Right atrium auricular region (tissue), 2 donors: ENCODE measurements around the gene MPPED2. TPM values are rescaled to one million over a fixed set of nuclear protein-coding genes. Genes with fewer than 3 reads are reported as not detected.

ENCODE experiments used
- DNase-seq: peaks from one replicate; pipeline ENCODE4 v3.0.0-alpha.2; 2019; ENCODE audit warnings: low spot score
- H3K27ac ChIP-seq, 2 donors: fragments of 200-600 bp; sonication (generic); 1 replicate in 1 of 2; 2 replicates in 1 of 2; pipeline ENCODE4 v1.5.1; 2016 to 2019
- H3K27me3 ChIP-seq, 2 donors: fragments of 200-600 bp; sonication (generic); one replicate each; pipeline versions ENCODE4 v1.5.1 to v1.6.0; 2017 to 2019
- H3K36me3 ChIP-seq: fragments of 200-600 bp; sonication (generic); one replicate; pipeline ENCODE4 v1.5.1; 2016
- H3K4me1 ChIP-seq, 2 donors: fragments of 200-600 bp; sonication (generic); one replicate each; pipeline versions ENCODE4 v1.5.1 to v1.6.0; 2017 to 2019
- H3K4me3 ChIP-seq, 2 donors: fragments of 200-600 bp; sonication (generic); 1 replicate in 1 of 2; 2 replicates in 1 of 2; pipeline ENCODE4 v1.5.1; 2017 to 2019; ENCODE audit warnings: mild to moderate bottlenecking in 1 of 2, moderate library complexity in 1 of 2
- H3K9me3 ChIP-seq, 2 donors: fragments of 200-600 bp; sonication (generic); one replicate each; pipeline ENCODE4 v1.5.1; 2019
- CTCF ChIP-seq, 2 donors: fragments of 200-600 bp; sonication (generic); IDR thresholded peaks; one replicate each; pipeline ENCODE4 v1.5.1; 2019; ENCODE audit warnings: antibody characterized with exemption in 2 of 2
- total RNA-seq, 2 donors: library from RNA; depleted of rRNA; stranded (reverse); fragments of >200 nt; gene quantifications; one replicate each; pipeline ENCODE4 v1.1.0, GENCODE V29; 2016

The MPPED2 gene
- total RNA-seq, 2 donors from 2014 or later, result 1.1 to 1.6 TPM

- no peaks in the 10 kb centered on the region for H3K4me1 ChIP-seq
- TF ChIP-seq CTCF (IDR thresholded peaks at IDR 0.05), result no peak
- no peak for DNase-seq
These were observed 174.8 kb downstream of the MPPED2 start for GRCh38 chr11:30411383-30411782.

GRCh38 chr11:30406978-30407762 lies 179.0 kb downstream of the MPPED2 start:
- Histone ChIP-seq H3K4me3 (no peak overlapping the region), H3K9me3 (no peaks in the 10 kb centered on the region), H3K36me3 (no peaks in the 10 kb centered on the region), H3K27me3 (no peaks in the 10 kb centered on the region), H3K27ac (no peak overlapping the region), H3K4me1 (no peaks in the 10 kb centered on the region)
- DNase-seq, result no peak
- TF ChIP-seq CTCF (IDR thresholded peaks at IDR 0.05), result no peak

More at GRCh38 chr11:30411383-30411782, 174.8 kb downstream of the MPPED2 start:
- Histone ChIP-seq H3K27me3 (no peaks in the 10 kb centered on the region), H3K27ac (no peak overlapping the region), H3K9me3 (no peaks in the 10 kb centered on the region), H3K4me3 (no peak overlapping the region), H3K36me3 (no peaks in the 10 kb centered on the region)

- TF ChIP-seq CTCF (IDR thresholded peaks at IDR 0.05), result no peak
- Histone ChIP-seq H3K27ac (no peak overlapping the region), H3K4me3 (no peak overlapping the region), H3K9me3 (no peaks in the 10 kb centered on the region), H3K36me3 (no peaks in the 10 kb centered on the region), H3K4me1 (no peaks in the 10 kb centered on the region), H3K27me3 (no peaks in the 10 kb centered on the region)
- DNase-seq, result no peak
These were observed 180.8 kb downstream of the MPPED2 start for GRCh38 chr11:30405385-30405784.

GRCh38 chr11:30404136-30404535 lies 182.0 kb downstream of the MPPED2 start:
- no peak overlapping the region for H3K27ac ChIP-seq
- H3K27me3 ChIP-seq, result no peaks in the 10 kb centered on the region
- TF ChIP-seq CTCF (IDR thresholded peaks at IDR 0.05), result no peak
- H3K36me3 ChIP-seq, result no peaks in the 10 kb centered on the region
- no peak for DNase-seq
- no peaks in the 10 kb centered on the region for H3K4me1 ChIP-seq
- H3K9me3 ChIP-seq, result no peaks in the 10 kb centered on the region
- H3K4me3 ChIP-seq, result no peak overlapping the region

GRCh38 chr11:30395751-30396150 lies 190.4 kb downstream of the MPPED2 start:
- TF ChIP-seq CTCF (IDR thresholded peaks at IDR 0.05), result no peak
- no peak for DNase-seq
- H3K36me3 ChIP-seq, result no peaks in the 10 kb centered on the region
- no peak overlapping the region for H3K27ac ChIP-seq
- no peaks in the 10 kb centered on the region for H3K27me3 ChIP-seq
- H3K9me3 ChIP-seq, result no peaks in the 10 kb centered on the region
- H3K4me3 ChIP-seq, result no peak overlapping the region
- peaks cover 0 to 11% of the 10 kb centered on the region in 2 donors for H3K4me1 ChIP-seq

- no peaks in the 10 kb centered on the region for H3K27me3 ChIP-seq
- no peak for TF ChIP-seq CTCF (IDR thresholded peaks at IDR 0.05)
- no peak overlapping the region for H3K4me3 ChIP-seq
- H3K9me3 ChIP-seq, result no peaks in the 10 kb centered on the region
- H3K36me3 ChIP-seq, result no peaks in the 10 kb centered on the region
- H3K4me1 ChIP-seq, result peaks cover 0 to 11% of the 10 kb centered on the region in 2 donors
- DNase-seq, result no peak
- H3K27ac ChIP-seq, result no peak overlapping the region
These were observed 193.1 kb downstream of the MPPED2 start for GRCh38 chr11:30393012-30393411.
